Left ventricle myocardium inferior (tissue), 1 donor: ENCODE results near the gene SSX2B. TPM values are rescaled to one million over a fixed set of nuclear protein-coding genes. Genes with fewer than 3 reads are reported as not detected.
"Not testable (repeated sequence)": the region's sequence is repeated elsewhere in the genome, so short reads cannot be mapped to it uniquely, and the experiment has no call there.

ENCODE experiments used
- DNase-seq: peaks from one replicate; pipeline ENCODE4 v3.0.0-alpha.2; 2020
- H3K27ac ChIP-seq: fragments of 200-600 bp; replicated peaks from 2 replicates; pipeline ENCODE4 v1.8.0; 2021
- H3K27me3 ChIP-seq: fragments of 200-600 bp; 2 replicates; pipeline ENCODE4 v1.8.0; 2021; ENCODE audit warnings: low read depth
- H3K36me3 ChIP-seq: fragments of 200-600 bp; 2 replicates; pipeline ENCODE4 v1.8.0; 2021
- H3K4me1 ChIP-seq: fragments of 200-600 bp; 2 replicates; pipeline ENCODE4 v1.8.0; 2021
- H3K4me3 ChIP-seq: fragments of 200-600 bp; 2 replicates; pipeline ENCODE4 v1.8.0; 2021; ENCODE audit warnings: mild to moderate bottlenecking, moderate library complexity
- H3K9me3 ChIP-seq: fragments of 200-600 bp; replicated peaks from 2 replicates; pipeline ENCODE4 v1.8.0; 2021
- intact Hi-C: fragments of 100-400 bp; cut with micrococcal nuclease; formaldehyde crosslinking; loops from one replicate; pipeline ENCODE4 v1.11.0; 2022
- long read RNA-seq: library from polyadenylated mRNA; unstranded; transcript quantifications from one replicate; pipeline ENCODE4 v2.0.0, GENCODE V29; 2021
- total RNA-seq: library from RNA; stranded (reverse); fragmentation: NEBNext Ultra II Directional; extraction: Animal tissue kit (Norgen Biotek cat#: 25700); gene quantifications from one replicate; pipeline ENCODE4 v1.2.1, GENCODE V29; 2021
- donor health status: DM: no; HTN: yes; CAD: no; lungs with severe emphysema.

SSX2B gene
- total RNA-seq: not detected
- long read RNA-seq: 0 reads

- H3K4me3 ChIP-seq, intact Hi-C loops, H3K27me3 ChIP-seq, H3K36me3 ChIP-seq, DNase-seq, H3K9me3 ChIP-seq, H3K4me1 ChIP-seq, H3K27ac ChIP-seq: not testable (repeated sequence)
Observed at GRCh38 chrX:52750952-52751351, at the start of gene SSX2B. TSS of gene SSX2B (plus strand) at chrX:52751252. CDS start at chrX:52752681, 1,429 bp downstream.

GRCh38 chrX:52707078-52707477 is 44.0 kb upstream of the SSX2B start, which contains the start of gene SSX2:
TSS of gene SSX2 (minus strand) at chrX:52707178. CDS start at chrX:52705749, 1,429 bp downstream.
- DNase-seq, H3K4me3 ChIP-seq, H3K9me3 ChIP-seq, H3K27ac ChIP-seq, H3K27me3 ChIP-seq, intact Hi-C loops, H3K36me3 ChIP-seq, H3K4me1 ChIP-seq: not testable (repeated sequence)

GRCh38 chrX:52765983-52766382 is 14.9 kb downstream of the SSX2B start:
- DNase-seq, H3K27ac ChIP-seq, intact Hi-C loops, H3K36me3 ChIP-seq, H3K27me3 ChIP-seq, H3K4me3 ChIP-seq, H3K9me3 ChIP-seq, H3K4me1 ChIP-seq: not testable (repeated sequence)

GRCh38 chrX:52773504-52773903 is 22.5 kb downstream of the SSX2B start:
- H3K27me3 ChIP-seq, intact Hi-C loops, H3K27ac ChIP-seq, H3K4me3 ChIP-seq, H3K9me3 ChIP-seq, DNase-seq, H3K36me3 ChIP-seq, H3K4me1 ChIP-seq: not testable (repeated sequence)

- H3K27ac ChIP-seq, H3K4me1 ChIP-seq, H3K27me3 ChIP-seq, DNase-seq, H3K36me3 ChIP-seq, H3K9me3 ChIP-seq, intact Hi-C loops, H3K4me3 ChIP-seq: not testable (repeated sequence)
Observed at GRCh38 chrX:52797327-52797726, 46.3 kb downstream of the SSX2B start, which contains the start of gene SPANXN5. TSS of gene SPANXN5 (minus strand) at chrX:52797427. CDS start at chrX:52797348, 79 bp downstream.

- intact Hi-C loops, H3K4me1 ChIP-seq, H3K27me3 ChIP-seq, DNase-seq, H3K27ac ChIP-seq, H3K9me3 ChIP-seq, H3K36me3 ChIP-seq, H3K4me3 ChIP-seq: not testable (repeated sequence)
Observed at GRCh38 chrX:52804876-52805275, 53.8 kb downstream of the SSX2B start.

Other genes starting within 250 kb of the SSX2B start
- gene XAGE1B, start 234.2 kb upstream of the SSX2B start, total RNA-seq: not detected
- not detected for gene SSX7, start 96.4 kb upstream of the SSX2B start, total RNA-seq
- not detected for gene SSX2, start 44.1 kb upstream of the SSX2B start, total RNA-seq
- not detected for gene SPANXN5, start 46.2 kb downstream of the SSX2B start, total RNA-seq
- gene XAGE5, start 60.0 kb downstream of the SSX2B start, total RNA-seq: not detected
- gene XAGE3, start 116.8 kb downstream of the SSX2B start, total RNA-seq: not detected
- 5.9 TPM for gene FAM156B, start 146.1 kb downstream of the SSX2B start, total RNA-seq
- gene FAM156A, start 207.3 kb downstream of the SSX2B start, total RNA-seq: 12.1 TPM